Hippocampal formation (tissue), 2 donors: ENCODE results near the gene TUBB1.

Experiments
- DNase-seq, 2 donors: peaks; one replicate each; lab custom pipeline; 2025; lab: John Stamatoyannopoulos, UW

The TUBB1 gene

DNA sequence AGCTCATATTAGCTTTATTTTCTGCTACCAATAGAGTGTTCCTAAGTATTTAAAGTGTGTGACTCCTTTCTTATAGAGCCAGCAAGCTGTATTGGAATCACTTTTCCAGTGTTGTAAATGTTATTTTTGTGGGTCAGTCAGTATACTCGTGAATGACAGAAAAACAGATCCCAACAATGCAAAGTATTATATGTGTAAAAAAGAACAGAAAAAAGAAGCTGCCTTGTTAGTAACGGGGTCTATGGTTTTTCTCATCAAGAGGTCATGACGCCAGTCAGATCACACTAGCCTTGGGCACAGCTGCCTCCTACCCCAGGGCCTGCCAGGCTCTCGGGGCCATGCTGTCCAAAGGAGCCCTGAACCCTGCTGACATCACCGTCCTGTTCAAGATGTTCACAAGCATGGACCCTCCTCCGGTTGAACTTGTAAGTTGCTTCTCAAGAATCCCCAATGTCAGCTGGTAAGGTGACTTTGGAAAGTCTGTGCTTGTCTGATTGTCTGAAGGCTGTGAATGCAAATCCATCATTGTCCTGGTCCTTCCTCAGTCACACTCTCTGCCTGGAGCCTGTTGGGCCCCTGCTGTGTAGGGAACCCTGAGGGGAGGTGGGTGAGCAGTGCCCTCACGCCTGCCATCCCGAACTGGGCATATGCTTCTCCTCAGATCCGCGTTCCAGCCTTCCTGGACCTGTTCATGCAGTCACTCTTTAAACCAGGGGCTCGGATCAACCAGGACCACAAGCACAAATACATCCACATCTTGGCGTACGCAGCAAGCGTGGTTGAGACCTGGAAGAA, 28.4 kb upstream of the TUBB1 start:
- no peak for DNase-seq

DNA sequence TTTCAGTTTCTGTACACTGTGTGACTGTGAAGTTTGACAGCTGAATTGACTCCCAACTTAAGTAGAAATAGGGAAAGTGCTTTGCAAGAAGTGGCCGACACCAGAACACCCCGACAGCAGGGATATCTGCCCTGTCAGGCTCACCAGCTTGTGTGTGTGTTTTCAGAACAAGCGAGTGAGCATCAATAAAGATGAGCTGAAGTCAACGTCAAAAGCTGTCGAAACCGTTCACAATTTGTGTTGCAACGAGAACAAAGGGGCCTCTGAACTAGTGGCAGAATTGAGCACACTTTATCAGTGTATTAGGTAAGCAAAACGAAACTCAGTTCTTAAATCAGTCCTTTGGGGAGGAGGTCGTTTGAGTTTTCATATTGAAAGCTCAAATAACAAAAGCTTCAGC, 27.5 kb upstream of the TUBB1 start:
- DNase-seq: no peak

DNA sequence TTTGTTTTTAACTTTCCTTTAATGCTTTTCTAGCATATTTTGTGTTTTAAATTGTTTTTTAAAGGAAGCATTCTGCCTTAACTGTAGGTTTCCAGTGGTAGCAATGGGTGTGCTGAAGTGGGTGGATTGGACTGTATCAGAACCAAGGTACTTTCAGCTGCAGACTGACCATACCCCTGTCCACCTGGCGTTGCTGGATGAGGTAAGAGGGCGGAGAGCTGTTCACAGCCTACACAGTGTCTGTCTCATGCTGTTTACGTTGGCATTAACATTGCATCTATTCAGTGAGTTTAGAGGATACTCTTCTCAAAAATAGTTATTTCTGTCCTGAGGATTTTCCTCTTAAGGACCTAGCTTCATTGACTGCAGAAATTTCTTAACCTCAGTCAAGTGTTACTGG, 26.3 kb upstream of the TUBB1 start:
- DNase-seq: no peak

DNA sequence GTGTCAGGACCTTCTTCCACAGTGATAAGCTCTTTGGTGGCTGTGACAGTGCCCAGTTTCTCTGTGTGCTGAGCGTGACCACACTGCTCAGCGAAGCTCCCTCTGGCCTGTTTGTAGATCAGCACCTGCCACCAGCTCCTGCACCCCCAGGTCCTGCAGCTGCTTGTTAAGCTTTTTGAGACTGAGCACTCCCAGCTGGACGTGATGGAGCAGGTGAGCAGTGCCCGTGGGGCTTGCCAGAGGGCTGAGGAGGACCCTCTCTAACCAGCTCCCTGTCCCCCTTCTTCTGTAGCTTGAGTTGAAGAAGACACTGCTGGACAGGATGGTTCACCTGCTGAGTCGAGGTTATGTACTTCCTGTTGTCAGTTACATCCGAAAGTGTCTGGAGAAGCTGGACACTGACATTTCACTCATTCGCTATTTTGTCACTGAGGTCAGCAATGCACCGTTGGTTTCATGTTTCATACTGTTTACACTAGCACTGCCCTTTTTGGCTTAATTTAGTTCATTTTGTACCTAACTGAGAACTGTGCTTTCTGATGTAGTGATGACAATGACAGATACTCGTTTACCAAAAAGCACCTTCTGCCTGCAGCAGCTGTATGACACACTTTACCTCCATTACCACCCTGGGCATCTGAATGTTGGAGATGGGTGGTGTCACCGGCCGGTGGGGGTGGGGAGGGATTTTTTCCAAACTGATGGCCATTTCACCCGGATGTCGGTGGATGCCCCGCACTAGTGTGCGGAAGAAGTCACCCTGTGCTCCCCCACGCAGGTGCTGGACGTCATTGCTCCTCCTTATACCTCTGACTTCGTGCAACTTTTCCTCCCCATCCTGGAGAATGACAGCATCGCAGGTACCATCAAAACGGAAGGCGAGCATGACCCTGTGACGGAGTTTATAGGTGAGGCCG, 25.6 kb upstream of the TUBB1 start:
- no peak for DNase-seq

DNA sequence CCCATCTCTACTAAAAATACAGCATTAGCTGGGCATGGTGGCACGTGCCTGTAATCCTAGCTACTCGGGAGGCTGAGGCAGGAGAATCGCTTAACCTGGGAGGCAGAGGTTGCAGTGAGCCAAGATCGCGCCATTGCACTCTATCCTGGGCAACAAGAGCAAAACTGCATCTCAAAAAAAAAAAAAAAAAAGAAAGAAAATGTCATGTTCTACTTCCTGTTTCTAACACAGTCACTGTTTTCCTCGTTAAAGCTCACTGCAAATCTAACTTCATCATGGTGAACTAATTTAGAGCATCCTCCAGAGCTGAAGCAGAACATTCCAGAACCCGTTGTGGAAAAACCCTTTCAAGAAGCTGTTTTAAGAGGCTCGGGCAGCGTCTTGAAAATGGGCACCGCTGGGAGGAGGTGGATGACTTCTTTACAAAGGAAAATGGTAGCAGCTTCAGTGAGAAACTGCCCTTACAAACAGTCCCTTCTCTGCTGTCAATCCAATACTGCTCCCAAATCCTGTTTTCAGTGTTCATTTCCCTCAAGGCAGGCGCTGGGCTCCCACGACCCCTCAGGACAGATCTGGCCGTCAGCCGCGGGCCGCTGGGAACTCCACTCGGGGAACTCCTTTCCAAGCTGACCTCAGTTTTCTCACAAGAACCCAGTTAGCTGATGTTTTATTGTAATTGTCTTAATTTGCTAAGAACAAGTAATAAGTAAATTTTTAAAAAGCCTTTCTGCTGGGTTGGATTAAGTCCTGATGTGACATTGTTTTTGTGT, 24.7 kb upstream of the TUBB1 start:
- DNase-seq: no peak

DNA sequence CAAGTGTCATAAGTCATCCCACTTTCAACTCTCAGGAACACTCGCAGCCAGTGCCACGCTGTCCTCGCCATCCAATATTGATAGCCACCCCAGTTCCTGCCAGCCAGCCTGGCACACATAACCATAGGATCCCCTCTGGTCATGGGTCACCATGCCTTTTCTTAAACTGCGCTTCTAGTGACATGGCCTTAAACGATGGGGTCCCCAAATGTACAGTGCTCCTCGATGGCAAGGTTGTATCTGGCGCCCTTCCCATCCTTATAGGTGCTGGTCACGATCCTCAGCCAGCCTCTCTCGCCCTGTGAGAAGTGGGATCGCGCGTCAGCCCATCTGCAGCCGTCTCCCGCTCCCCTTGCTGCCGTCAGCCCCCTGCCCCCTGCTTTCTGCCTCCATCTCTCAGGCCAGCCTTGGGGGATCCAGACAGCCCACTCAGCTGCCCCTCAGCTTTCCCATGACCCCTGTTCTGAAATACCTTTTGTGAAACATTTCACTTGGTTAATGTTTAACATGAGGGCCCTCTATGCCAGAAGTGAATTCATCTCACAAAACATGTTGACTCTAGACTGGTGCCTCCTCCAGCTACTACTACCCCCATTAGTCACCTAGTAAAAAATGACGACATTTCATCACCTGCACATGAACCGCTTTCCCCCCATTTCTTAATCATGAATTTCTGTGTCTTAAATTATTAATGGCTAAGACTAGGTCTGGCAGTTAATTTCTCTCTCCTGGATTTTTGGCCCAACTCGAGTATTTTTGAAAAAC, 23.6 kb upstream of the TUBB1 start:
- no peak for DNase-seq

DNA sequence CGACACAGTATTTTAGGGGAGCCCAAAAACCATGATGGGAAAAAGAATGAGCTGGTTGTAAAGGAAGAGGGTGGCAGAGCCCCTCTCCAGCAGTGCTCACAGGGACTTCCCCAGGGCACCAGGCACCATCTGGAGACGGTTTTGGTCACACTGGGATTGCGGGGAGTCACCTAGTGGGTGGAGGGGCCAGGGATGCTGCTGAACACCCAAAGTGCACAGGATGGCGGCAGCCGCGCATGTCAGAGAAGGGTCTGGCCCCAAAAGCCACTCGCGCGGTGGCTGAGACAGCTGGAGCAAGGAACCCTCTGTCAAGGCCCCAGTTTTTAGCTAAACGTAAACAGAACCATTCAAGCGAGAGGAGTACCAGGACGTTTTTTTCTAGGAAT, 23.0 kb upstream of the TUBB1 start:
- DNase-seq: no peak

DNA sequence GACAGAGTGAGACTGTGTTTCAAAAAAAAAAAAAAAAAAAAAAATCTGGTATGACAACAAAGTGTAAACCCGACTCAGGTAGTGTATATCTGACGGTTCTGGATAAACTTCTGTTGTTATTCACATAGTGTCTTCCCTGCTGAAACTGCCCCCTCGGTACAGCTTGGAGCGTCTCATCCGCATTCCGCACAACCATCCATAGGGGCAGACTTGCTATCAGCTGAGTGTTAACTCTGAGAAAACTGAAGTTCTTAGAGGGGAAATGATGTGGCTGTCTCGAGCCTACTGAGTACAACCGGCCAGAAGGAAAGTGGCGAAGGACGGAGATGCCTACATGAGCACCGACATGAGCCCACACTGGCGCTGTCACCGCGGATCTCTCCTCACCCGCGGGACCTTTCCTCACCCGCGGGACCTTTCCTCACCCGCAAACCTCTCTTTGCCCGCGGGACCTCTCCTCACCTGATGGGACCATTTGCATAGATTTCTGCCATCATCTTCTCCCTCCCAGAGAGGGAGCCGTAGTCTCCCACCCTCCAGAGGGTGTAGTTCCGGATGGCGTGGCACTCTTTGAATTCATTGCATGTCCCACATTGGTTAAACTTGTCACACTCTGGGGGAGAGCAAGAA, 22.0 kb upstream of the TUBB1 start:
- DNase-seq: no peak

DNA sequence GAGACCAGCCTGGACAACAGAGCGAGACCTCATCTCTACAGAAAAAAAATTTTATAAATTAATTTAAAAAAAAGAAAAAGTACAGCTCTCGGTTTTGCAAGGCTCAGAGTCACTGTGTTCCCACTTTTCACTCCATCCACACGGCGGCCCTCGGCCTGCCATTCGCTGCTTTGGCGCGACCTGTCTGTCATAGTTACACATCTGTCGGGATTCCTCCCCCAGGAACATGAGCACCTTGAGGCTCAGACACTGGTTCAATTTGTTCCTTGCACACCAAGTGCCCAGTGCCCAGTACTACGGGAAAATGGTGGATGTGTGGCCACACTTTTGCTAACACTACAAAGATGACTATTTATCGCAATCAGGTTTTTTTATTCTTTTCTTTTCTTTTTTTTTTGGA, 20.6 kb upstream of the TUBB1 start:
- DNase-seq: no peak

DNA sequence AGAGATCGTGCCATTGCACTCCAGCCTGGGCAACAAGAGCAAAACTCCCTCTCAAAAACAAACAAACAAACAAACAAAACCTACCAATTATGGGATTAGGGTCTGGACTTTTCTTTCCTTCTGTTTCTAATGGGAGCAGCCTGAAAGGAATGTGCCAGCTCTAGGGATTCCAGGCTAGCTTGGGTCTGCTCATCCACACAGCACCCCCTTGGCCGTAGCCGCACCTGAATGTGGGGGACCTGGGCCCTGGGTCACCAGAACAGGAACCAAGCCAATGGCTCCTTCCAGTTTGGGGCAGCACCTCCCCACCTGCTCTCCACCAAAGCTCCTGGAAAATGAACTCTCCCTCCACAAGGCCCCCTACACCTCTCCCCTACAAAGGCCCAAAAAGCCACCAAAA, 18.9 kb upstream of the TUBB1 start:
- DNase-seq: no peak

DNA sequence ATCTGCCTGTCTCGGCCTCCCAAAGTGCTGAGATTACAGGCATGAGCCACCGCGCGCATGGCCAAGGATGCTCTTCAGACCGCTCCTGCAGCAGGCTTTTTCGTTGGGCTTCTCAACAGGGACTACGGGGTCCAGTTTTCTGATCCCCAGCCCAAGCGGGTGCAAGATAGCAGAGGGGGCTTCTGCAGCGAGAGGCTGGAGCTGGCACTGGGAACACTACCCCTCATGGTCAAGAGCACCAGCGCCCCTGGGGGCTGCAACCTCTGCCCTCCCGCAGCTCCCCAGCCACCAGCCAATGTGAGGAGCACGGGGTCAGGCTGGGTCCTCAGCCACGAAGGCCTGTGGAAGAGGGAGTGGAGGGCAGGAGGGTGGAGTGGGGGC, 18.2 kb upstream of the TUBB1 start:
- DNase-seq: no peak

DNA sequence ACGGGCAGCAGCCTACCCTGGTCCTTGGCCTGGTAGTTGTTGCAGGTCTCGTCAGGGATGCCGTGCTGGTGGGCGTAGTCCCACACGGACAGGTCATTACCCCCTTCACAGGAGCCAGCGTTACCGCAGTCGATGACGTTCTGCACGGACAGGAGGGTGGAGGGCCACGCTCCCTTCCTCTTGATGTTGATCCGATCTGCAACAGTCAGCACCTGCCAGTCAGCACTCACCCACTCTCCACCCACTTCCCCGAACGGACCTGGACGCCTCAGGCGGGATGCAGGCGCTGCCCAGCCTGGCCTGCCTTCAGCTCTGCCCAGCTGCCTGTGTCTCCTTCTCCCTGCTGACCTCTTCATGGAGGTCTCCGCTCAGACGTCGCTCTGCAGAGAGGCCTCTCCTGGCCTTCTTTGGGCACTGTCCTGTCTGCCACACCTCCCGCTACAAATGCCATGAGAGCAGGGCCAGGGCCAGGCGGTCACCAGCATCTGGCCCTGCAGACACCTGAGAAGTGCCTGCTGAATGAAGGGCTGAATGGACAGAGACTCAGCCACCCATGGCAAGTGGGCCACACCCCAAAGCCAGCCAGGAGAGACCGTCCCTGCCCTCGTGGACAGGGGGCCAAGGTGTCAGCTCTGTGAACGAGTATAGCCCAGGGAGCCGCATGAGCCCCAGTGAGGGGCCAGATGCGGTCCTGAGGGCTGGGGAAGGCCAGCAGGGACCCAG, 17.6 kb upstream of the TUBB1 start:
- DNase-seq: no peak

DNA sequence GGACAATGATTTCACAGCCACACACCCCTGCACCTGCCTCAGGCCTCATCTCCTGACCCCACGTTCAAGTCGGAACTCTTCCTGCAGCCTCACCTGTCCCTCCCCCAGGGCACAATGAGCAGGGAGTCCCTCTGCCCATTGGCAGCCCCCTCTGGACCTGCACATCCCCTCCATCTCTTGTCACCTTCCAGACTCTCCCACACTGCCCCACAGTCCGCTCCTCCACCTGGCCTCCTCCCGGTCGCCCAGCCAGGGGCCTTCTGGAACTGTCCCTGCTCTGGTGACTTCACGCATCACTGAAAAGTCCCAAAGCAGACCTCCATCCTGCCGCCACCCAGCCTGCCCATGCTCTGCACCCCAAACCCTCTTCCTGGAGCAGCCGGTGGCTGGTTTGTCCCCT, 16.8 kb upstream of the TUBB1 start:
- no peak for DNase-seq

DNA sequence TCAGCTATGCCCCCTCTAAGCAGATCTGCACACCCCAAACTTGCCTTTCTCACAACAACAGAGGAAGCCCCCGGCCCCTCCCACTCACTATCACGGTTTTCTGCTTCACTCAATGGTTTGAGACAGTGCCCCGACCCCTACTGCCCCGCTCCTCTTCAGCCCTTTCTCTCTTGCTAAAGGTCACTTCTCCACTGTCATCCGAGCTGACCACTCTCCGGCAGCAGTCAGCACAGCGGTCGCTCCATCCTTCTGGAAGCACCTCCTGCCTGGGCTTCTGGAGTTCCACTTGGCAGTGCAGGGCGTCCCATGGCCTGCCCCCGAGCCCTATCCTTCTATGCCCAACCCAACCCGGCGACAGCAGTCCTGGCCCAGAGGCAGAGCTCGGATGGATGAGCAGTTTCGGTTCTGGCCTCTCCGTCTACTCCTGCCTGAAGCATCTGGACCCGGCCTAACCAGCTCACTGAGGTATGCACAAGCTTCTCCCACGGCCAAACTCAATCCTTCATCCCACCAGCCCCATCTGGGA, 16.3 kb upstream of the TUBB1 start:
- DNase-seq: no peak

DNA sequence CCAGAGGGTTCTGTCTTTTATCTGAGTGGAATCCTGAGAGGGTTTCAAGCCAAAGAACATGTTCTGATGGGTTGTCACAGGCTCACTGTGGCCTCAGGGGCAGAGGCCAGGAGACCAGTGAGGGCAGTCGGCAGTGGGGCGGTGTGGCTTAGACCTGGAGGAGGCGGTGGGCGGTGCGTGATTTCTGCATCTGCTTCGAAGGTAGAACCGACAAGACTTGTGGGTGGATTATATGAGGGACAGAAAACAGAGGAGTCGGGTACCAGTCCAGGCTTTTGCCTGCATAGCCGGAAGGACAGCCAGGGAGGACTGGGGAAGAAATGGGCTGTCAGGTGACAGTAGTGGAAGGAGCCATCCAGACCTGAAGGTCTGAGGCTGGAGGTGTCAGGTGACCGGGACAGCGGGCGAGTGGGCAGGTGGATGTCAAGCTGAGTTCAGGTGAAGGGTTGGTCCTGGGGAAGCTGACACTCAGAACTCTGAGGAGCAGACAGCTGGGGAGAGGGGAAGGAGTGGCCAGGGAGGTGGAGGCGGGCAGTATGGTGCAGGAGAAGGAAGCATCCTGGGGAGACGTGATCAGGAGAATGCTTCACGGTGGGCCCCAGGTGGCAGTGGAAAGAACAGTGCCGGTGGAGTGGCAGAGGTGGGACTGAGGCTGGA, 15.3 kb upstream of the TUBB1 start:
- no peak for DNase-seq

DNA sequence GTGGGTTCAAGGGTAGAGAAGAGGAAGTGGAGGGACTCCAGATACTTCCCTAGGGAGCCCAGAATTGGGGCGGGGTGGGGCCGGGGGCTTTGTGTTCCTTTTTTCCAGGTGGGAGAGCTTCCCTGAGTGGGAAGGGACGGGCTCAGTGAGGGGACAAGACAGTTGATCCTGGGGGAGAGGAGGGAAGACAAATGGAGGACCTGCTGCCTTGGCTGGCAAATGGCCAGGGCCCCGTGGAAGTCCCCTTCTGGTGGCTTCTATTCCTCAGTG, 14.8 kb upstream of the TUBB1 start:
- DNase-seq: no peak

DNA sequence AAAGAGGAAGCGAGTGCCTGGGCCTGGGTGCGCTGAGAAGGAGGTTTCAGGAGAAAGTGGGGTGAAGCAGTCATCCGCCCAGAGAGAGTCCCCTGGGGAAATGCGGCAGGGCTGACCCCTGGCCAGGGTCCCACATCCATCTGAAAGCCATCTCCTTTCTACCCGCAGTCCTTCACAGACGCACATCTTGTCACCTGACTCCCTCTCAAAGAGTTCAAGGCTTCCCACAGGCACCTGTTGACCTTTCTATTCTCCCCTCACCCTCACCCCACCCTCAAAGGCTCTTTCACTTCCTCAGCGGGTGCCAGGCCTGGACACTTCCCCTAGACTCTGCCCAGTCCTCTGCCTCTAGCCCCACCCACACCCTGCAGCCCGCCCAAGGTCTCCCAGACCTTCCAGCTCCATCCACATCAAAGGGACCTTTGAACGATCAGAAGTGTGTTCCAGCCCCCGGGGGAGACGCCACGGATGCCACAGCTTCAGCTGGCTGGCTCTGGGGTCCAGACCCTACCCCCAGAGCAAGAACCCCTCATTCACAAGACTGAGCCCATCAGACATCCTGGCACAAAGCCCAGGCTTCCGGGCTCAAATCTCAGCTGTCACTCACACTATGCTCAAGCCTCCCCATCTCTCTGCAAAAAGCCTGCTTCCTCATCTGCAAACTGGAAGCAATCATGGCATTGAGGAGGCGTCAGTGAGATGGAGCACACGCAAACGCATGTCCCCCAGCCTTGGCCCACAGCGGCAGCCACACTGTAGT, 14.3 kb upstream of the TUBB1 start:
- DNase-seq: peak in 1 of 2 donors; percentile 47

DNA sequence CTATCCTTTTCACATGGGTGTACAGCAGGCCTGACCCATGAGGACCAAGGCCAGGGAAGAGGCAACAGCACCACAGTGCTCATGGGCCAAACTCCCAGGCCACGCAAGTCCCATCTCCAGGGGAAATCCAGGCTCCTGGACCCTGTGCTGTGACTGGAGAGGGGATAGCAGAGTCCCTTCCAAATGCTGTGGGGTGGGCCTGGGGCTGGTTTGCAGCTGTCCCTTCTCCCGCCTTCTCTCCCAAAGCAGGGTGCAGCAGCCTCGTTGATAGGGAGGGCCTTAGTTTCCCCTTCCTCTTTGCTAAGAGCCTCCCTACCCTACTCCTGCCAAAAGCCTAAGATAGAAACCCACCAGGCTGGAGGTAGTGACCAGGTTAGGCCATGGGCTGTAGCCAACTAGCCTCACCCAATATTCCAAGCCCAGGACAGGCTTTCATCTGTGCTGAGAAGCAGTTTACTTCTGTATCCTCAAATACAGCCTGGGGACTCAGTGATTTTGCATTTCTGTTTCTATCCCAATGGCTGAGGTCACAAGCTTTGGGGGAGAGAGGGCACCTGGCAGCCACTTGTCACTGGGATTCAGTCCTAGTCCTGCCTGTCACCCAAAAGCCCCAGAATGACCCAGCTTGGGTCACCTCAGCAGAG, 13.6 kb upstream of the TUBB1 start:
- no peak for DNase-seq
